Esophagus mucosa (tissue), 1 donor: ENCODE measurements around the gene MIF4GD. TPM values are rescaled to one million over a fixed set of nuclear protein-coding genes. Genes with fewer than 3 reads are reported as not detected.
A peak's percentile ranks its signal among the peaks of the same experiment; 100 is the strongest.
"Not testable (repeated sequence)": the region's sequence is repeated elsewhere in the genome, so short reads cannot be mapped to it uniquely, and the experiment has no call there.

Source experiments
- ATAC-seq: fragments of 200-7000 bp; cut with Tn5 transposase; one replicate; pipeline ENCODE4 v1.9.1; 2020
- total RNA-seq: library from RNA; stranded (reverse); gene quantifications from one replicate; pipeline ENCODE4 v1.2.4, GENCODE V29; 2023
- donor health status: DM: yes; HTN: yes; CAD: no.

MIF4GD gene
- total RNA-seq, 1 donor from 2014 or later = 18.4 TPM

- ATAC-seq = peak; percentile 17
These were observed 10.2 kb downstream of the MIF4GD start for GRCh38 chr17:75260641-75261335.

GRCh38 chr17:75257228-75257627 is 13.8 kb downstream of the MIF4GD start:
- ATAC-seq = not testable (repeated sequence)

GRCh38 chr17:75255954-75256698 is 14.9 kb downstream of the MIF4GD start:
- not testable (repeated sequence) for ATAC-seq

- peak; percentile 58 for ATAC-seq
These were observed 18.8 kb downstream of the MIF4GD start for GRCh38 chr17:75252039-75252816.

GRCh38 chr17:75250009-75250471 is 21.0 kb downstream of the MIF4GD start:
- ATAC-seq = peak; percentile 84

- ATAC-seq = no peak
These were observed 21.5 kb downstream of the MIF4GD start for GRCh38 chr17:75249564-75249963.

GRCh38 chr17:75246404-75246803 is 24.6 kb downstream of the MIF4GD start:
- no peak for ATAC-seq

- no peak for ATAC-seq
These were observed 26.0 kb downstream of the MIF4GD start for GRCh38 chr17:75245011-75245410.

GRCh38 chr17:75244133-75244866 is 26.7 kb downstream of the MIF4GD start:
- ATAC-seq = peak; percentile 27

- ATAC-seq = peak; percentile 15
These were observed 28.5 kb downstream of the MIF4GD start for GRCh38 chr17:75242461-75243042.

- ATAC-seq = no peak
These were observed 29.0 kb downstream of the MIF4GD start for GRCh38 chr17:75241996-75242460.

- no peak for ATAC-seq
These were observed 29.5 kb downstream of the MIF4GD start for GRCh38 chr17:75241502-75241901.

GRCh38 chr17:75241143-75241430 is 29.9 kb downstream of the MIF4GD start:
- ATAC-seq = no peak

- ATAC-seq = peak; percentile 17
These were observed 30.5 kb downstream of the MIF4GD start for GRCh38 chr17:75240394-75241142.

GRCh38 chr17:75239778-75240393 is 31.1 kb downstream of the MIF4GD start:
- no peak for ATAC-seq

- no peak for ATAC-seq
These were observed 31.8 kb downstream of the MIF4GD start for GRCh38 chr17:75239214-75239613.

- peak; percentile 51 for ATAC-seq
These were observed 32.3 kb downstream of the MIF4GD start for GRCh38 chr17:75238684-75239191.

GRCh38 chr17:75238020-75238580 is 32.9 kb downstream of the MIF4GD start:
- ATAC-seq = no peak

- ATAC-seq = no peak
These were observed 33.7 kb downstream of the MIF4GD start for GRCh38 chr17:75237100-75238014.
